CD8-positive, alpha-beta memory T cell (primary cell): ENCODE data around the gene KAZN. TPM values are rescaled to one million over a fixed set of nuclear protein-coding genes. Genes with fewer than 3 reads are reported as not detected.

Experiments
- CTCF ChIA-PET: fragments of 350-600 bp; sonication (Branson Sonifier 250); formaldehyde crosslinking; loops from one replicate; lab custom pipeline; 2021; ENCODE audit warnings: antibody characterized with exemption; lab: Charles Lee
- POLR2A ChIA-PET: fragments of 350-600 bp; sonication (Branson Sonifier 250); formaldehyde crosslinking; loops from one replicate; lab custom pipeline; 2021; ENCODE audit warnings: antibody characterized with exemption; lab: Charles Lee
- DNase-seq, 5 donors: peaks; one replicate each; pipeline versions ENCODE4 v3.0.0 to v3.0.0-alpha.2; 2020 to 2022; ENCODE audit warnings: mixed read lengths in 1 of 5
- H3K27ac ChIP-seq: one replicate; pipeline ENCODE4 v1.7.0; 2013; ENCODE audit warnings: low read depth, mild to moderate bottlenecking, low read length, moderate library complexity
- H3K27me3 ChIP-seq: 2 replicates; pipeline ENCODE4 v1.7.0; 2013; ENCODE audit warnings: low read length, mild to moderate bottlenecking; ENCODE audit not compliant: insufficient read depth, poor library complexity, severe bottlenecking
- H3K36me3 ChIP-seq: 2 replicates; pipeline ENCODE4 v1.7.0; 2013; ENCODE audit warnings: mild to moderate bottlenecking, low read length, moderate library complexity; ENCODE audit not compliant: insufficient read depth
- H3K4me1 ChIP-seq: 2 replicates; pipeline ENCODE4 v1.7.0; 2013; ENCODE audit warnings: mild to moderate bottlenecking, low read length, moderate library complexity; ENCODE audit not compliant: insufficient read depth
- H3K4me3 ChIP-seq: 2 replicates; pipeline ENCODE4 v1.7.0; 2013; ENCODE audit warnings: mild to moderate bottlenecking, low read length
- H3K9me3 ChIP-seq: 2 replicates; pipeline ENCODE4 v1.7.0; 2013; ENCODE audit warnings: mild to moderate bottlenecking, low read length
- H3K27ac Mint-ChIP-seq, 8 donors: one replicate each; pipeline ENCODE4 v1.8.0; 2020 to 2021; ENCODE audit warnings: mixed read lengths in 8 of 8, mild to moderate bottlenecking in 6 of 8, inconsistent platforms in 3 of 8, moderate library complexity in 3 of 8
- H3K27me3 Mint-ChIP-seq, 2 donors: one replicate each; pipeline ENCODE4 v1.8.0; 2020 to 2021; ENCODE audit warnings: mixed read lengths in 2 of 2, mild to moderate bottlenecking in 1 of 2, moderate library complexity in 1 of 2
- H3K36me3 Mint-ChIP-seq, 3 donors: one replicate each; pipeline ENCODE4 v1.8.0; 2020 to 2021; ENCODE audit warnings: mixed read lengths in 3 of 3, inconsistent platforms in 1 of 3, mild to moderate bottlenecking in 1 of 3
- H3K4me1 Mint-ChIP-seq, 3 donors: one replicate each; pipeline ENCODE4 v1.8.0; 2020 to 2021; ENCODE audit warnings: mixed read lengths in 3 of 3, inconsistent platforms in 1 of 3, mild to moderate bottlenecking in 1 of 3
- H3K4me3 Mint-ChIP-seq, 7 donors: one replicate each; pipeline ENCODE4 v1.8.0; 2020 to 2021; ENCODE audit warnings: mixed read lengths in 7 of 7, mild to moderate bottlenecking in 6 of 7, moderate library complexity in 4 of 7, inconsistent platforms in 2 of 7
- H3K9me3 Mint-ChIP-seq, 5 donors: one replicate each; pipeline ENCODE4 v1.8.0; 2020 to 2022; ENCODE audit warnings: mixed read lengths in 5 of 5, mild to moderate bottlenecking in 3 of 5, moderate library complexity in 2 of 5, inconsistent platforms in 1 of 5
- polyA plus RNA-seq: library from polyadenylated mRNA; unstranded; fragments of 300-500 nt; fragmentation: Illumina TruSeq; gene quantifications from one replicate; pipeline ENCODE4 v1.2.3, GENCODE V29; 2021
- total RNA-seq, 2 experiments: library from RNA; stranded (reverse); gene quantifications; one replicate each; pipeline ENCODE4 v1.2.3, GENCODE V29; 2021

KAZN gene
- total and polyA plus RNA-seq, 3 experiments from 2014 or later: 0.15 to 0.35 (median 0.18) TPM

DNA sequence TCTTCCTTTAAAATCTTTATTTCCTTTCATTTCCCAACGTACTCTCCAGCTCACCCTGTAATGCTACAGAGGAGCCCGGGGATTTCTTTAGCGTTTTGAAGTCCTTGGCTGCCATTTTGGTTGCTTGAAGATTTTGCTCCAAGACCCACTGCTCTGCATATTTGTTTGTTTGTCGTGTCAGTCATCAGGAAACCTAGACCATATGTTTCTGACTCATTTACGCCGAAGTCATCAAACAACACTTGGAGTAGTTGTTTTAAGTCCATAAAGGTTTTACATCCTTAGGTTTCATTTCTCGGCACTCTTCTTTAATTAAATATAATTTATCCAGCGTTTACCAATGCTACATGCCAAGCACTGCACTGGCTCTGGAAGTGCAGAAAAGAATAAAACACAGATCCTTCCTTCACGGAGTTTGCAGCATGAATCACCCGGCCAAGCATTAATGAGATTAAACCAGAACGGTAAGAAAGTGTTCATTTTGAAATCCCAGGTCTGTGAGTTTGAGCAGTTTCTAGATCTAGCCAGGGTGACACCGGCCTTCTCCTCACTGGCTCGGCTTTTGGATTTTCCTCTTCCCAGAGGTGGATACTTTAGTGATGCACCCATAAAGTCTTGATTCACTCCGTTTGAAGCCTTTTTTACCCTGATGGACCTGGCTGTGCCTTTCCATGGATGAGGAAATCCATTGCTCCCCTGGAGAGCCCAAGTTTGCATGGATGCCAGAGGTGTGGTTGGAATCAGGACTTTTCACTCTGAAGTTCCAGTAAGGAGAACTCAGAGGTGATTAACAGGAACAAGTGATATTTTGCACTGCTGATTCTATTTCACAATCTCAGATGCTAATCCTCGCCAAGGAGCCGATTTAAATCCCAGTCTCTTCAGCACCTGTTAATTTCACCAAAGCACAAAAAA lies 109.3 kb downstream of the KAZN start:
- POLR2A ChIA-PET: no interaction called here

DNA sequence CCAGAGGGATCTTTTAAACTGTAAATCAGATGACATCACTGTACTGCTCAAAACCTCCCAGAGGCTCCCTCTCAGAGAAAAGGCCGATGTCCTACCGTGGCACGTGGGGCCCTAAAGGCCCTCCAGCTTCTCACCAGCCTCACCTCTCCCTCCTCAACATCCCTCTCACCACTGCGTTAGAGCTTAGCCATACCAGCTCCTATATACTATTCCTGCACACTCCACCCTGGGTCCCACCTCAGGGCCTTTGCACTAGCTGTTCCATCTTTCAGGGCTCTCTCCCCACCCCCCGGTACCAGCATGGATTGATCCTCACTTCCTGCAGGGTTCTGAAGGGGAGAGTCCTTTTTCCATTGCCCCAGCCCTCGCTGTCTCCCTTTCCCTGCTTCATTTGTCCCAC lies 111.8 kb downstream of the KAZN start:
- ChIA-PET CTCF (no interaction called here), POLR2A (no interaction called here)
- H3K36me3 Mint-ChIP-seq: no peaks in the 10 kb centered on the region

More for the DNA sequence above, 109.3 kb downstream of the KAZN start:
- peaks cover 5 to 21% (median 13%) of the 10 kb centered on the region in 5 donors for H3K9me3 Mint-ChIP-seq
- Histone ChIP-seq H3K9me3 (no peaks in the 10 kb centered on the region), H3K4me1 (no peaks in the 10 kb centered on the region), H3K27ac (no peak overlapping the region), H3K4me3 (no peak overlapping the region), H3K36me3 (no peaks in the 10 kb centered on the region), H3K27me3 (no peaks in the 10 kb centered on the region)
- H3K4me1 Mint-ChIP-seq: no peaks in the 10 kb centered on the region
- CTCF ChIA-PET: no interaction called here
- no peaks in the 10 kb centered on the region for H3K36me3 Mint-ChIP-seq
- H3K27ac Mint-ChIP-seq: no peak overlapping the region
- H3K27me3 Mint-ChIP-seq: peaks cover 0 to 15% of the 10 kb centered on the region in 2 donors
- DNase-seq: no peak
- no peak overlapping the region for H3K4me3 Mint-ChIP-seq

DNA sequence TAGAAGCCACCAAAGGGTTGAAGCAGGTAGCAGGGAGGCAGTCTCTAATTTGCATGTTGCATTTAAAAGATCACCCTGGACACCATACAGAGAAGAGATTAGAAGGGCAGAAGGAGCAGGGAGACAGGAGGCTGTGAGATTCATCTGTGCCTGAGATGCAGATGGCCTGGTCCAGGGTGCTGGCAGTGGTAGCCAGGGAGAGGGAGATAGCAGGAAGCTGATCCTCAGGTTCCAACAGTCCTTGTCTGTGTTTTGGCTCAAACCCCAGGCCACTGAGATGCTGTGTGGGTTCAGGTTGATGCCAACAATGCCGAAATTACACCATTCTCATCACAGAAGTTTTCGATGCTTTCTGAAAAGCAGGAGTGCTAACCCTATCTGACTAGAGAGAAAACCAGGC lies 113.7 kb downstream of the KAZN start:
- Mint-ChIP-seq H3K27me3 (peaks cover 0 to 15% of the 10 kb centered on the region in 2 donors), H3K9me3 (peaks cover 11 to 15% (median 11%) of the 10 kb centered on the region in 5 donors), H3K27ac (no peak overlapping the region), H3K4me1 (no peaks in the 10 kb centered on the region), H3K4me3 (no peak overlapping the region), H3K36me3 (no peaks in the 10 kb centered on the region)
- H3K27me3 ChIP-seq: no peaks in the 10 kb centered on the region
- H3K9me3 ChIP-seq: no peaks in the 10 kb centered on the region
- no peaks in the 10 kb centered on the region for H3K36me3 ChIP-seq
- ChIA-PET POLR2A (no interaction called here), CTCF (no interaction called here)
- DNase-seq: no peak
- no peak overlapping the region for H3K27ac ChIP-seq
- no peak overlapping the region for H3K4me3 ChIP-seq
- H3K4me1 ChIP-seq: no peaks in the 10 kb centered on the region

More for the DNA sequence above, 111.8 kb downstream of the KAZN start:
- H3K4me1 ChIP-seq: no peaks in the 10 kb centered on the region
- H3K4me1 Mint-ChIP-seq: no peaks in the 10 kb centered on the region
- no peaks in the 10 kb centered on the region for H3K27me3 ChIP-seq
- DNase-seq: no peak
- H3K36me3 ChIP-seq: no peaks in the 10 kb centered on the region
- no peak overlapping the region for H3K27ac ChIP-seq
- peaks cover 0 to 15% of the 10 kb centered on the region in 2 donors for H3K27me3 Mint-ChIP-seq
- no peaks in the 10 kb centered on the region for H3K9me3 ChIP-seq
- no peak overlapping the region for H3K27ac Mint-ChIP-seq
- H3K4me3 ChIP-seq: no peak overlapping the region
- peaks cover 11 to 21% (median 13%) of the 10 kb centered on the region in 5 donors for H3K9me3 Mint-ChIP-seq
- no peak overlapping the region for H3K4me3 Mint-ChIP-seq

DNA sequence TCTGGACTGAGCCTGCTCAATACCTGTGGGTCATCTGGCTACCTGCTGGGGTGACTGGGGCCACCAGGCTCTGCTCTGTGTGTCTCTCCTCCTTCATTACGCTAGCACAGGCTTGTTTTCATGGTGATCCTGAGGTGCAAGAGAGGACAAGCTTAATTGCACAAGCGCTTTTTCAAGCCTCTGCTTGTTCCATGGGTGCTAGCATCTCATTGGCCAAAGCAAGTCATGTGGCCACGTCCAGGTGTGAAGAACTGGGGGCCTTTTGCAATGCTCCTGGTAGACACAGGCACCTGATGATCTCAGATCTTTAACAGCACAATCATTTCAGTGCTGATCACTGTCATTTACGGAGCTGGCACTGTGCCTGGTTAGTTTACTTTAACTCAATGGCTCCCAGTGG lies 114.6 kb downstream of the KAZN start:
- no peak for DNase-seq

DNA sequence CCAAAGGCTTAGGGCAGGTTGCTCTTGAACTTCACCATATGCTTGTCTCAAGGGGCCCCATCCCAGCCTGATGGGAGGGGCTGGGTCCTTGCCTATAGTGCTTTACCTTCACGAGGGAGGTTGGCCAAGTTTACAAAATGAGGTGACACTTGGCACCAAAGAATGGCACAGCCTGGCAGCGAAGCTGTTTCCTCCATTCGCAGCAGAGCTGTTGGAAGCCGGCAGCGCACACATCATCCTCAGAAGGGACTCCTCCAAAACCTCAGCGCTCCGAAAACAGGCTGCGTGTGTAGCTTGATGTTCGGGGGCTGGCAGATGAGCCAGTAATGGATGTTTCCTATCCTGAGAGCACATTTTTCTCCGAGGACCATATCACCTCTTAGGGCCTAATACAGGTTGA lies 116.8 kb downstream of the KAZN start:
- no peak for DNase-seq
- peaks cover 2 to 9% of the 10 kb centered on the region in 2 donors for H3K27me3 Mint-ChIP-seq
- no peak overlapping the region for H3K27ac Mint-ChIP-seq
- no peak overlapping the region for H3K4me3 ChIP-seq
- no peaks in the 10 kb centered on the region for H3K4me1 ChIP-seq
- no peak overlapping the region for H3K27ac ChIP-seq
- no peak overlapping the region for H3K4me3 Mint-ChIP-seq
- H3K27me3 ChIP-seq: no peaks in the 10 kb centered on the region
- H3K4me1 Mint-ChIP-seq: no peaks in the 10 kb centered on the region
- no peaks in the 10 kb centered on the region for H3K36me3 Mint-ChIP-seq
- no peaks in the 10 kb centered on the region for H3K9me3 ChIP-seq
- POLR2A ChIA-PET: no interaction called here
- H3K36me3 ChIP-seq: no peaks in the 10 kb centered on the region
- CTCF ChIA-PET: no interaction called here
- H3K9me3 Mint-ChIP-seq: peaks cover 0 to 11% (median 4%) of the 10 kb centered on the region in 5 donors

More for the DNA sequence above, 114.6 kb downstream of the KAZN start:
- Histone ChIP-seq H3K4me1 (no peaks in the 10 kb centered on the region), H3K27me3 (no peaks in the 10 kb centered on the region), H3K4me3 (no peak overlapping the region), H3K36me3 (no peaks in the 10 kb centered on the region), H3K27ac (no peak overlapping the region), H3K9me3 (no peaks in the 10 kb centered on the region)
- Mint-ChIP-seq H3K27ac (no peak overlapping the region), H3K36me3 (no peaks in the 10 kb centered on the region), H3K9me3 (peaks cover 7 to 13% (median 8%) of the 10 kb centered on the region in 5 donors), H3K4me1 (no peaks in the 10 kb centered on the region), H3K27me3 (peaks cover 2 to 15% of the 10 kb centered on the region in 2 donors), H3K4me3 (no peak overlapping the region)
- CTCF ChIA-PET: no interaction called here
- POLR2A ChIA-PET: no interaction called here

DNA sequence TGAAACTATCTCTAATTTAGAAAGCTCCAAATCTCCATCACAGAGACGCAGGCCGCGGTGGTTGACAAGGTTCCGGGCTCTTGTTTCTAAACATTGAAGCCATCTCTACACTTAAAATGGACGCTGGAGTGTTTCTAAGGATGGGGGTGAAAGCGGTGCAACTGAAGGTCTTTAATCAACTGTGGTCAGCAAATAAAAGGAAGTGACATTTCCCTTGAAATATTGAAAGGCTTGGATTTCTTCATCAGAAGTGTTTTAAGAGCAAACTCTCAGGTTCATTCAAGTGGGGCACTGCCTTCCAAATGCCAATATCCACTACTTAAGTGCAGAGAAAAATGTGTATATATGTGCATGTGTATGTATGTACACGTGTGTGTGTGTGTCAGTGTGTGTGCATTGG lies 117.3 kb downstream of the KAZN start:
- no peak overlapping the region for H3K4me3 Mint-ChIP-seq
- no peak overlapping the region for H3K27ac Mint-ChIP-seq
- H3K4me1 Mint-ChIP-seq: no peaks in the 10 kb centered on the region
- POLR2A ChIA-PET: no interaction called here
- Histone ChIP-seq H3K4me1 (no peaks in the 10 kb centered on the region), H3K9me3 (no peaks in the 10 kb centered on the region), H3K4me3 (no peak overlapping the region), H3K27me3 (no peaks in the 10 kb centered on the region), H3K36me3 (no peaks in the 10 kb centered on the region), H3K27ac (no peak overlapping the region)
- no peaks in the 10 kb centered on the region for H3K36me3 Mint-ChIP-seq
- no peak for DNase-seq
- H3K9me3 Mint-ChIP-seq: peaks cover 0 to 11% (median 3%) of the 10 kb centered on the region in 5 donors
- H3K27me3 Mint-ChIP-seq: peaks cover 2 to 8% of the 10 kb centered on the region in 2 donors
- CTCF ChIA-PET: no interaction called here

DNA sequence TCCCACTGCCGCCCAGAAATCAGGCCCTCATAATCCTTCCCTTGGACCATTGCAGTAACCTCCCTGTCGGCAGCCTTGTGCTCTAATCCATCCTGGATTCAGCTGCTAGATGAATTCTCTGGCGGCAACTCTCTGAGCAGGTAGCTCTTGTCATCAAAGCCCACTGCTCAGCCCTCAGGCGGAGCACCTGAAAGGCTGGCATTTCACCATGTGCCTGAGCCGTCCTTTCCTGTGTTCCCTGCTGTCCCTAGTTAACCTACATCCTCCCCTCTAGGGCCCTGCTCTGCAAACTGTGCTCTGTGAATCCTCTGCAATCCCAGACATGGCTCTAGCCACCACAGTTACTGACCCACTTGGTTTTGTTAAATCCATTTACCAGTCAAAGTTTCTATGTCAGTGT lies 118.0 kb downstream of the KAZN start:
- Histone ChIP-seq H3K9me3 (no peaks in the 10 kb centered on the region), H3K4me1 (no peaks in the 10 kb centered on the region), H3K27ac (no peak overlapping the region), H3K4me3 (no peak overlapping the region), H3K27me3 (no peaks in the 10 kb centered on the region), H3K36me3 (no peaks in the 10 kb centered on the region)
- DNase-seq: no peak
- Mint-ChIP-seq H3K4me3 (no peak overlapping the region), H3K9me3 (peaks cover 0 to 11% (median 3%) of the 10 kb centered on the region in 5 donors), H3K27me3 (peaks cover 2 to 6% of the 10 kb centered on the region in 2 donors), H3K27ac (no peak overlapping the region), H3K36me3 (no peaks in the 10 kb centered on the region), H3K4me1 (no peaks in the 10 kb centered on the region)
- CTCF ChIA-PET: no interaction called here
- POLR2A ChIA-PET: no interaction called here

DNA sequence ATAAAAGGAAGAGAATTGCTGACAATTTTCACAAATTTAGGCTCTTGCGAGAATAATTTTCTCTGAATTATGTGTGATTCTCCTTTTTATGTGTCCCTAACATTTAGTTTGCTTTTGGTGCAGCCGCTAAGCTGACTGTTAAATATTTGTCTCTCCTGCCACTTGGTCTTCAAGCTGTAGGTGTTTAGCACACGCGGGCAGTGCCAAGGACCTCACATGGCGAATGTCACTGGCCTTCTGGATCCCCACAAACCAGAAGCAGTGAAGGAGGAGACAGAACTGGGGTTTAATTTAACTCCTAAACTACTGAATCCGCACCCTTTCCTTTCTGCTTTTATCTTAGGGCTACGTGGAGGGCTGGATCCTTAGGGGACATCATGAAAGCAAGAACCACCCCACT lies 120.0 kb downstream of the KAZN start:
- Histone ChIP-seq H3K4me1 (no peaks in the 10 kb centered on the region), H3K4me3 (no peak overlapping the region), H3K36me3 (no peaks in the 10 kb centered on the region), H3K9me3 (no peaks in the 10 kb centered on the region), H3K27ac (no peak overlapping the region), H3K27me3 (no peaks in the 10 kb centered on the region)
- Mint-ChIP-seq H3K9me3 (peaks cover 0 to 7% (median 3%) of the 10 kb centered on the region in 5 donors), H3K4me3 (no peak overlapping the region), H3K4me1 (no peaks in the 10 kb centered on the region), H3K27me3 (peaks cover 3% of the 10 kb centered on the region in 2 donors), H3K36me3 (no peaks in the 10 kb centered on the region), H3K27ac (no peak overlapping the region)
- ChIA-PET POLR2A (no interaction called here), CTCF (no interaction called here)
- DNase-seq: no peak
